ENCODE results near the gene DDX47.
"Not testable (repeated sequence)": the region's sequence is repeated elsewhere in the genome, so short reads cannot be mapped to it uniquely, and the experiment has no call there.

DDX47 gene

GRCh38 chr12:12872139-12872933, 59.2 kb downstream of the DDX47 start:
- H3K79me2 ChIP-seq = no peaks in the 10 kb centered on the region
- H3K4me3 ChIP-seq (ENCODE audit: low read depth, low read length) = no peak overlapping the region
- H3K4me2 ChIP-seq (ENCODE audit: low read length) = no peak overlapping the region
- no peak for TF ChIP-seq CTCF (IDR thresholded peaks at IDR 0.05)
- no peak overlapping the region for H2AFZ ChIP-seq
- no peaks in the 10 kb centered on the region for H3K9me3 ChIP-seq (ENCODE audit: control insufficient read depth, low read length)
- no peaks in the 10 kb centered on the region for H3K27me3 ChIP-seq (ENCODE audit: control insufficient read depth, insufficient read depth, low read length)
- H3K9ac ChIP-seq = no peak overlapping the region
- H3K27ac ChIP-seq = no peak overlapping the region
- no peaks in the 10 kb centered on the region for H3K36me3 ChIP-seq (ENCODE audit: control insufficient read depth, insufficient read depth, low read length)
- no peaks in the 10 kb centered on the region for H3K4me1 ChIP-seq

DNA sequence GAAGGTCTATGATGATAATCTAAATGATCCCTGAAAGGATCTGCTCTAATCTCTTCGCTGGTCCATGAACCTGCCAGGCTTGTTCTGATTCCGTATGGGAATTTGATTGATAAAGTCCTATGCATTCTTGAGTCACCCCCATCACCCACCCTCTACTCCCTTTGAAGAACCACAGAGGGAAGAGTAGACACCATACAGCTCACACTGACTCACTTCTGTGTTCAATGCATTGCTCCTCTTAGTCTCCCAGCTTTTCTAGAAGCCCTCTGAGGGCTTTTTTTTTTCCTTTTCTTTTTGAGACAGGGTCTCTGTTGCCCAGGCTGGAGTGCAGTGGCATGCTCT, 59.8 kb downstream of the DDX47 start:
- Histone ChIP-seq H3K4me1 (no peaks in the 10 kb centered on the region), H3K27me3 (ENCODE audit: control insufficient read depth, insufficient read depth, low read length) (no peaks in the 10 kb centered on the region), H3K4me2 (ENCODE audit: low read length) (no peak overlapping the region), H3K79me2 (no peaks in the 10 kb centered on the region), H3K36me3 (ENCODE audit: control insufficient read depth, insufficient read depth, low read length) (no peaks in the 10 kb centered on the region), H3K27ac (no peak overlapping the region), H3K9me3 (ENCODE audit: control insufficient read depth, low read length) (no peaks in the 10 kb centered on the region), H3K9ac (no peak overlapping the region), H3K4me3 (ENCODE audit: low read depth, low read length) (no peak overlapping the region), H2AFZ (no peak overlapping the region)
- no peak for TF ChIP-seq CTCF (IDR thresholded peaks at IDR 0.05)

DNA sequence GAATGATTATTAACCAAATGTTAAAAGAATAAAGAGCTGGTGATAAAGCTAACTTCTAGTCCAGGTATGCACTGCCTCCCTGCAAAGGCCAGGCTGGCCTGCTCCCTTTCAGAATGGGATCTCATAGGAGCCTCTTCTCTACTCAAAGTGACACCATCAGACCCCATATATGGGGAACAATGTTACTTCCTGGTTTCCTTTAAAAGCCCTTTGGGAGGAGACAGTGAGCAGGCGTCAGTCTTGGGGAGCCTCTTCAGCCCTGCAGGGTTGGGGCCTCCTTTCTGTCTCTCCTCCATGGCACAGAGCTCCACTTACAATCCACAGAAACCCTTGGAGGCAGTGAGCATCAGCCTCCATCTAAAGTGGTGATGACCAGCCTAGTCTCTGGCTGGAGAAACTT, 60.9 kb downstream of the DDX47 start:
- H3K79me2 ChIP-seq = no peaks in the 10 kb centered on the region
- H3K27me3 ChIP-seq (ENCODE audit: control insufficient read depth, insufficient read depth, low read length) = no peaks in the 10 kb centered on the region
- no peak overlapping the region for H3K4me3 ChIP-seq (ENCODE audit: low read depth, low read length)
- no peak overlapping the region for H2AFZ ChIP-seq
- H3K9me3 ChIP-seq (ENCODE audit: control insufficient read depth, low read length) = no peaks in the 10 kb centered on the region
- H3K27ac ChIP-seq = no peak overlapping the region
- no peak overlapping the region for H3K4me2 ChIP-seq (ENCODE audit: low read length)
- H3K4me1 ChIP-seq = no peaks in the 10 kb centered on the region
- no peaks in the 10 kb centered on the region for H3K36me3 ChIP-seq (ENCODE audit: control insufficient read depth, insufficient read depth, low read length)
- H3K9ac ChIP-seq = no peak overlapping the region
- no peak for TF ChIP-seq CTCF (IDR thresholded peaks at IDR 0.05)

GRCh38 chr12:12875301-12875700, 62.2 kb downstream of the DDX47 start:
- H3K9me3 ChIP-seq (ENCODE audit: control insufficient read depth, low read length); H3K4me2 ChIP-seq (ENCODE audit: low read length); H3K27me3 ChIP-seq (ENCODE audit: control insufficient read depth, insufficient read depth, low read length); H3K36me3 ChIP-seq (ENCODE audit: control insufficient read depth, insufficient read depth, low read length); H3K27ac ChIP-seq; H3K4me1 ChIP-seq; H3K4me3 ChIP-seq (ENCODE audit: low read depth, low read length); H2AFZ ChIP-seq; H3K9ac ChIP-seq; H3K79me2 ChIP-seq: not testable (repeated sequence)

GRCh38 chr12:12877153-12877768, 64.1 kb downstream of the DDX47 start:
- H3K36me3 ChIP-seq (ENCODE audit: control insufficient read depth, insufficient read depth, low read length) = no peaks in the 10 kb centered on the region
- no peak overlapping the region for H3K27ac ChIP-seq
- H3K9ac ChIP-seq = no peak overlapping the region
- H3K27me3 ChIP-seq (ENCODE audit: control insufficient read depth, insufficient read depth, low read length) = no peaks in the 10 kb centered on the region
- no peak overlapping the region for H2AFZ ChIP-seq
- H3K4me3 ChIP-seq (ENCODE audit: low read depth, low read length) = no peak overlapping the region
- no peaks in the 10 kb centered on the region for H3K4me1 ChIP-seq
- H3K4me2 ChIP-seq (ENCODE audit: low read length) = no peak overlapping the region
- H3K79me2 ChIP-seq = no peaks in the 10 kb centered on the region
- TF ChIP-seq CTCF (IDR thresholded peaks at IDR 0.05) = no peak
- H3K9me3 ChIP-seq (ENCODE audit: control insufficient read depth, low read length) = no peaks in the 10 kb centered on the region

Data from parathyroid adenoma (tissue), 2 donors.